MCF 10A (cell line): ENCODE results near the gene CTSZ. TPM values are rescaled to one million over a fixed set of nuclear protein-coding genes. Genes with fewer than 3 reads are reported as not detected.
"Not testable (repeated sequence)": the region's sequence is repeated elsewhere in the genome, so short reads cannot be mapped to it uniquely, and the experiment has no call there.

Experiments
- BruUV-seq: library from RNA; stranded (reverse); fragments of 400-500 nt; replicated peaks from 2 replicates; lab custom pipeline; 2021; lab: Mats Ljungman, UMichigan
- CTCF ChIA-PET: fragments of 300-600 bp; sonication (Branson Sonifier 250); formaldehyde crosslinking; extraction: SDS; loops from one replicate; lab custom pipeline; 2021; ENCODE audit warnings: antibody characterized with exemption, inconsistent platforms; lab: Yijun Ruan, JAX
- POLR2A ChIA-PET: fragments of 300-600, 350-650 bp; sonication (Branson Sonifier 250); formaldehyde crosslinking; extraction: SDS; loops from one replicate; lab custom pipeline; 2020; ENCODE audit warnings: antibody characterized with exemption, inconsistent platforms; lab: Yijun Ruan, JAX
- DNase-seq: peaks from one replicate; pipeline ENCODE4 v3.0.0-alpha.2; 2018; ENCODE audit not compliant: unreplicated experiment
- H3K27ac Mint-ChIP-seq: one replicate; pipeline ENCODE4 v1.8.0; 2022; ENCODE audit warnings: mild to moderate bottlenecking, low read depth, mixed read lengths; ENCODE audit not compliant: unreplicated experiment
- H3K27me3 Mint-ChIP-seq: one replicate; pipeline ENCODE4 v1.8.0; 2022; ENCODE audit warnings: mixed read lengths; ENCODE audit not compliant: insufficient read depth, unreplicated experiment
- H3K36me3 Mint-ChIP-seq: one replicate; pipeline ENCODE4 v1.8.0; 2022; ENCODE audit warnings: mild to moderate bottlenecking, moderate library complexity, mixed read lengths; ENCODE audit not compliant: insufficient read depth, unreplicated experiment
- H3K4me1 Mint-ChIP-seq: one replicate; pipeline ENCODE4 v1.8.0; 2022; ENCODE audit warnings: mixed read lengths; ENCODE audit not compliant: insufficient read depth, unreplicated experiment
- H3K4me3 Mint-ChIP-seq: one replicate; pipeline ENCODE4 v1.8.0; 2022; ENCODE audit warnings: mild to moderate bottlenecking, moderate library complexity, mixed read lengths; ENCODE audit not compliant: unreplicated experiment
- H3K9me3 Mint-ChIP-seq: one replicate; pipeline ENCODE4 v1.8.0; 2022; ENCODE audit warnings: mixed read lengths; ENCODE audit not compliant: unreplicated experiment
- intact Hi-C: fragments of 100-400 bp; cut with micrococcal nuclease; formaldehyde crosslinking; loops from 2 replicates; pipeline ENCODE4 v1.14.1; 2022
- total RNA-seq: library from RNA; stranded (reverse); gene quantifications from 2 replicates; pipeline ENCODE4 v1.2.3, GENCODE V29; 2022
- TF ChIP-seq, protein P1 (sequence below): fragments of 200-600 bp; IDR thresholded peaks from one replicate; pipeline ENCODE4 v1.8.0; 2022; ENCODE audit warnings: antibody characterized with exemption, mild to moderate bottlenecking; ENCODE audit not compliant: unreplicated experiment

The CTSZ gene
- total RNA-seq, 1 experiment from 2014 or later = 96.6 TPM

DNA sequence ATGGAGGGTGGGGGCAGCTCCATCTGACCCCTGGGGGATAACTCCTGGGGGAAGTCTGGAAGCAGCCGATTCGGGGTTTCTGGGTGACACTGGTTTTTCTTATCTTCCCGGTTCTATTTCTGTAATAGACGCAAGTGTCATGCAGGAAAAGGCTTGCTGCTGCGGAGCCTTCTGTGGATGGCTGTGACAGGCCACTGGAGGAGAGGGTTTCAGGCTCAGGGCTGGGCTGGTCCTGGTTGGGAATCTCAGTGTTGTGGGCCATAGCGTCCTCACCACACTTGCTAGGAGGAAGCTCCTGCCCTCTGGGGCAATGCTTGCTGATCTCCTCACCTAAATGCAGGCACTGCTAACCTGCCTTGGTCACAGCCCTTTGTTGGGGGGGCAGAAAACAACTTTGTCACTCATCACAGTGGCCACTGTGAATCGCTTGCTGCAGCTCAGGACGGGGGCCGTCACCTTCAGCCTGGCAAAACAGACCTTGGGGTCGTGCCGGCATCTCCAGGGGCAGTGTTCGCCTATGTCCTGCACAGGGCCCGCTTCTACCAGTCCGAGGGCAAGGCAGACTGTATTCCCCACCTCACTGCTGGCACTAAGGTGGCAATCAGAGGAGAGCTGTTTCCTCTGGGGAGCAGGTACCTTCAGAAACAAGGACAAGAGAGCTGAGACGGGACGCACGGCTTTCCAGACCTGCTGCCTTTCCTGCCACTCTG is 7.8 kb upstream of the CTSZ start:
- no peaks in the 10 kb centered on the region for H3K36me3 Mint-ChIP-seq
- intact Hi-C loops = no loop called here
- no TSS peak for BruUV-seq
- no peaks in the 10 kb centered on the region for H3K9me3 Mint-ChIP-seq
- H3K4me3 Mint-ChIP-seq = no peak overlapping the region
- no peak for DNase-seq
- ChIA-PET CTCF (interaction anchor here (0.7 kb wide), 1 partner anchor 8 kb away, joined by 4 read pairs; no protein-coding TSS in a partner anchor), POLR2A (interaction anchor here (0.7 to 1.0 kb wide), 3 partner anchors 18 to 33 kb away, joined by 3 read pairs; partner anchors contain the start of gene NELFCD)
- TF ChIP-seq, protein P1, sequence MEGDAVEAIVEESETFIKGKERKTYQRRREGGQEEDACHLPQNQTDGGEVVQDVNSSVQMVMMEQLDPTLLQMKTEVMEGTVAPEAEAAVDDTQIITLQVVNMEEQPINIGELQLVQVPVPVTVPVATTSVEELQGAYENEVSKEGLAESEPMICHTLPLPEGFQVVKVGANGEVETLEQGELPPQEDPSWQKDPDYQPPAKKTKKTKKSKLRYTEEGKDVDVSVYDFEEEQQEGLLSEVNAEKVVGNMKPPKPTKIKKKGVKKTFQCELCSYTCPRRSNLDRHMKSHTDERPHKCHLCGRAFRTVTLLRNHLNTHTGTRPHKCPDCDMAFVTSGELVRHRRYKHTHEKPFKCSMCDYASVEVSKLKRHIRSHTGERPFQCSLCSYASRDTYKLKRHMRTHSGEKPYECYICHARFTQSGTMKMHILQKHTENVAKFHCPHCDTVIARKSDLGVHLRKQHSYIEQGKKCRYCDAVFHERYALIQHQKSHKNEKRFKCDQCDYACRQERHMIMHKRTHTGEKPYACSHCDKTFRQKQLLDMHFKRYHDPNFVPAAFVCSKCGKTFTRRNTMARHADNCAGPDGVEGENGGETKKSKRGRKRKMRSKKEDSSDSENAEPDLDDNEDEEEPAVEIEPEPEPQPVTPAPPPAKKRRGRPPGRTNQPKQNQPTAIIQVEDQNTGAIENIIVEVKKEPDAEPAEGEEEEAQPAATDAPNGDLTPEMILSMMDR = no peak
- peaks cover 34% of the 10 kb centered on the region for H3K4me1 Mint-ChIP-seq
- no peaks in the 10 kb centered on the region for H3K27me3 Mint-ChIP-seq
- H3K27ac Mint-ChIP-seq = no peak overlapping the region

DNA sequence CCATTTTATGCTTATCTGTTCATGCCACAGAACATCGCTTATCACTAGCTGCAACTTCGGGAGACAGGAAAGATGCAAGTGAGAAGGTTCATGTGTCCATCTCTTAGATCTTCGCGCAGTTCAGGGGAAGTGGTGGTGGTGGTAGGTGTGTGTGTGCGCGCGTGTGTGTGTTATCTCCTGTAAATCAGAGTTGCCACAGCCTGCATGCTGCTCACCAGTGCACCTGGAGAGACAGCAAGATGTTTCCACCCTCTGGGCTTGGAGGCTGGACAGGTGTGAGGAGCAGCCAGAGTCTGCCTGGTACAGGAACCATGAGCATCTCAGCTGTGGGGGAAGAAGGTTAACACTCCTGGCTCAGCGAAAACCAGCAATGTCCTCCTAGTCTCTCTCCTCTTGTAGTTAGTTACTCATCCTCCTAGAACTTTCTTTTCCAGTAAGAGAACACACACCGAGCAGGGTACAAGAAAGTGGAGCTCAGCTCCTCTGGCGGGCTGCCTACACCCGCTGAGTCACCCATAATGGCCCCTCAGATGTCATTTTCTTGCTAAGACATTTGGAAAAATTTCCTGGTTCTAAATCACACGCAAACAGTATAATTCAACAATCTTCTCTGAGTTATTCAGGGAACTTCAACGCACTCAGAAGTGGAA is 7.0 kb upstream of the CTSZ start:
- Mint-ChIP-seq H3K9me3 (no peaks in the 10 kb centered on the region), H3K27ac (peak overlapping the region; percentile 12), H3K4me3 (no peak overlapping the region), H3K36me3 (no peaks in the 10 kb centered on the region), H3K27me3 (no peaks in the 10 kb centered on the region), H3K4me1 (peaks cover 34% of the 10 kb centered on the region)
- intact Hi-C loops = no loop called here
- ChIA-PET POLR2A (interaction anchor here (1.0 kb wide), 1 partner anchor 19 kb away, joined by 3 read pairs; no protein-coding TSS in a partner anchor), CTCF (interaction anchor here (0.7 kb wide), 1 partner anchor 9 kb away, joined by 4 read pairs; no protein-coding TSS in a partner anchor)
- TF ChIP-seq, protein P1 = no peak
- BruUV-seq = no TSS peak
- DNase-seq = peak; percentile 38

DNA sequence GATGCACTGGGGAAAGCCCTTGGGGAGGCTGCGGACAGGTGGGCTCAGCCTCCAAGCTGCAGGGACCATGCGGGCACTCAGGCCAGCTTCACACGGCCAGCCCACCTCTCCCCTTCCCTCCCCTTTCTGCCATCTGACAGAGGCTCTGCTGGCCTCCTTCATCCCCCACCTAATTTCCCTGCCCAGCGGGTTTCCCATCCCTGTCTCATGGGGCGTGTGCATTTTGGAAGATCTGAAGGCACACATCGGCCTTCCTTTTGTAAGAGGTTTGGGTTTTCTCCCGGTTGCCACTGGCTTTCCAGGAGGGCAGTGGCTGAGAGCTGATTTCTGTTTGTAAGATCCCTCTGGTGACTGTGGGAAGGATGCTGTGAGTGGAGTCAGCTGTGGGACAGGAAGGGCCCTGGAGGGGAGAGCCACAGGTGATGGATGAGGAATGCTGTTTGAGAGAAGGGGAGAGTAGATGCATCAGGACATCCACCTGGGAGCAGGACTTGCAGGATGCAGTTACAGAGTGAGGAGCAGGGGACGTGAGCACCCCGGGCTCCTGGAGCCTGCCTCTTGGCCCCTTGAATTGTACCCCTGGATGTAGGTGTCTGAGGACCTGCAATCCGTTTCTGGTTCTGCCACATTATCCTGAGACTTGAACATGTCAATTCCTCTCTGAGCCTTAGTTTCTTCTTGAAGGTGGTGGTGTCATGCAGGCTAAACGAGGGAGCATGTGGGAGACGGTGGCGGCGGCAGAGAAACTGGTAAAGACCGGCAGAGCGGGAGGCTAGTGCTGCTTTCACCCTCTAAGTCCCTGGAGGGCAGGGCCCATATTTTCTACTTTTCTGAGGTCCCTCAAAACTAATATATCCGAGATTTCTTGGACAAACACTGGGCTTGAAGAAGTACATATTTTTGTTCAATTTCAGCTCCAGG is 6.2 kb upstream of the CTSZ start:
- no peak overlapping the region for H3K4me3 Mint-ChIP-seq
- intact Hi-C loops = no loop called here
- BruUV-seq = no TSS peak
- ChIA-PET POLR2A (interaction anchor here (1.0 kb wide), 1 partner anchor 20 kb away, joined by 3 read pairs; no protein-coding TSS in a partner anchor), CTCF (interaction anchor here (0.5 kb wide), 1 partner anchor 410 kb away, joined by 3 read pairs; no protein-coding TSS in a partner anchor)
- TF ChIP-seq, protein P1 = no peak
- H3K27me3 Mint-ChIP-seq = no peaks in the 10 kb centered on the region
- no peak for DNase-seq
- H3K36me3 Mint-ChIP-seq = no peaks in the 10 kb centered on the region
- H3K27ac Mint-ChIP-seq = no peak overlapping the region
- H3K9me3 Mint-ChIP-seq = no peaks in the 10 kb centered on the region
- H3K4me1 Mint-ChIP-seq = peaks cover 34% of the 10 kb centered on the region

DNA sequence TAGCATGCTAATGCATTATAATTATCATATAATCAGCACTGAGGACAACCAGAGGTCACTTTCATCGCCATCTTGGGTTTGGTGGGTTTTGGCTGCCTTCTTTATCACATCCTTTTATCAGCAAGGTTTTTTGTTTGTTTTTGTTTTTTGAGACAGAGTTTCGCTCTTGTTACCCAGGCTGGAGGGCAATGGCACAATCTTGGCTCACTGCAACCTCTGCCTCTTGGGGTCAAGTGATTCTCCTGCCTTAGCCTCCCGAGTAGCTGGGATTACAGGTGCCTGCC is 4.8 kb upstream of the CTSZ start:
- H3K27me3 Mint-ChIP-seq, H3K9me3 Mint-ChIP-seq, H3K36me3 Mint-ChIP-seq, BruUV-seq, H3K4me3 Mint-ChIP-seq, H3K27ac Mint-ChIP-seq, intact Hi-C loops, CTCF ChIA-PET, DNase-seq: not testable (repeated sequence)
- peaks cover 30% of the 10 kb centered on the region for H3K4me1 Mint-ChIP-seq
- POLR2A ChIA-PET = interaction anchor here (0.9 to 3.0 kb wide), 4 partner anchors 9 to 30 kb away, joined by 3 to 23 read pairs (median 14); partner anchors contain the start of genes ATP5F1E and TUBB1
